HG02870 (cell line): Measurements from ENCODE around the gene REEP1.
"Not testable (repeated sequence)": the region's sequence is repeated elsewhere in the genome, so short reads cannot be mapped to it uniquely, and the experiment has no call there.

ENCODE experiments used
- ATAC-seq: cut with Tn5 transposase; IDR thresholded peaks from one replicate; pipeline ENCODE4 v1.9.1; 2021; ENCODE audit warnings: mild to moderate bottlenecking, moderate library complexity; ENCODE audit not compliant: unreplicated experiment

REEP1 gene

DNA sequence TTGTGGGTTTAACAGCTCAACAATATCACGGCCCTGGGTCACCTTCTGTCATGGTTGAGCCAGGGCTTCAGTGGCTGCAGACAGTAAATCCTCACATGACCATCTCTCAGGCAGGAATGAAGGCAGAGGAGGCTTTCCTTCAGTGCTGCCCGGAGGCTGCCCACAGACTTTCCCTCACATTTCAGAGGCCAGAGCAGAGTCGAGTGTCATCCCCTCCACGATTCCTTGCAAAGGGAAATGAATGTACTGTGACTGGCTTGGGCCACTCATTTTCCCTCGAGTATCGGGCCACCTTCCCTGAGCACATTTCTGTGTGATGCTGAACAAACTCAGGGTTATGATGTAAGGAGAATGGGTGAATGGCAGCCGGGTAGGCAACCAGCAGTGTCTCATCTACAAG is 10.0 kb upstream of the REEP1 start:
- no peak for ATAC-seq

DNA sequence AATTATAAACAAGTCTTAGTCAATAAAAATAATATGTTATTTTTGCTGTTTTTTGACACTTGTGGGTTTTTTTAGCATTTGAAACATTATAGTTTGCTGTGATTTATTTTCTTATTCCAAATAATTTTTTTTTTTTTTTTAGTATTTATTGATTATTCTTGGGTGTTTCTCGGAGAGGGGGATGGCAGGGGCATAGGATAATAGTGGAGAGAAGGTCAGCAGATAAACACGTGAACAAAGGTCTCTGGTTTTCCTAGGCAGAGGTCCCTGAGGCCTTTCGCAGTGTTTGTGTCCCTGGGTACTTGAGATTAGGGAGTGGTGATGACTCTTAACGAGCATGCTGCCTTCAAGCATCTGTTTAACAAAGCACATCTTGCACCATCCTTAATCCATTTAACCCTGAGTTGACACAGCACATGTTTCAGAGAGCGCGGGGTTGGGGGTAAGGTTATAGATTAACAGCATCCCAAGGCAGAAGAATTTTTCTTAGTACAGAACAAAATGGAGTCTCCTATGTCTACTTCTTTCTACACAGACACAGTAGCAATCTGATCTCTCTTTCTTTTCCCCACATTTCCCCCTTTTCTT is 8.5 kb upstream of the REEP1 start:
- not testable (repeated sequence) for ATAC-seq

DNA sequence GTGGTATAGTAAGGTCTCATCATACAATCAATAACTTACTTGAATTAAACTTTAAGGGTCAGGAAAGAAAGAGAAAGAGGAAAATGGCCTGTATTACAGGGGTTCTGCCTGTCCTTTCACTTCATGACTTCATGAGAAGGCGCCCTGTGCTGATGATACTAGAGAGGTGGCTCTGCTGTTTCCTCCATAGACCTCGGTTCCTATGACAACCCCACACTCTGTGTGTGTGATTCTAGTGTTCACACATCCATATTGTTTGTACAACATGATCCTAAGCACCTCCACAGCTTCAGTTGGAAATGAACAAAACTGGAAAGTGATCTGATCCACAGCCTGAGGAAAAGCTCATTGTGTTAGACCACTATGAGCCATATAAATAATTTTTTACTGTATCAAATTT is 7.0 kb upstream of the REEP1 start:
- no peak for ATAC-seq

DNA sequence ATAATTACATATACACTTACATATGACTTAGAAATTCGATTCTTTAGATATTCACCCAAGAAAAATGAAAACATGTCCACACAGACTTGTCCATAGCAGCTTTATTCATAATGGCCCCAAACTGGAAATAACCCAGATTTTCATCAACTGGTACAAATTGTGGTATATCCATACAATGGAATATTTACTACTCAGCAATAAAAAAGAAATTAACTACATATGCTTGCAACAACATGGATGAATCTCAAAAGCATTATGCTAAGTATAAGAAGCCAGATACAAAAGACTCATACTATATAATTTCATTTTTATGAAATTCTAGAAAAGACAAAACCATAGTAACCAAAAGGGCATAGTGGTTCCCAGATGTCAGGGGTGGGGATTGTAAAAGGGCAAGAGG is 5.1 kb upstream of the REEP1 start:
- no peak for ATAC-seq

DNA sequence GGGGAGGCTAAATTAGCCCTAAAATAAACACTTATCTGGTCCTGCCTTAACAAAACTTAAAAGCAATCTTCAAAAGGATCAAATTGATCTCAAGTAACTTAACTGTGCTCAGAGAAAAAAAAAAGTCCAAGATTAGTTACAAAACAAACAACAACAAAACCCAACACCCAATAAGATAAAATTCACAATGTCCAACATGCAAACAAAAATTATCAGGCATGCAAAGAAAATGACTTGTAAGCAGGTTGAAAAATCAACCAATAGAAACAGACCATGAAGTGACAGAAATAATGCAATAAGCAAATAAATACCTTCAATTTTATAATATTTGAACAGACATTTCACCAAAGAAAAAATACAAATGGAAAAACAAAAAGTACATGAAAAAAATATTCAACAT is 4.0 kb upstream of the REEP1 start:
- ATAC-seq: no peak

DNA sequence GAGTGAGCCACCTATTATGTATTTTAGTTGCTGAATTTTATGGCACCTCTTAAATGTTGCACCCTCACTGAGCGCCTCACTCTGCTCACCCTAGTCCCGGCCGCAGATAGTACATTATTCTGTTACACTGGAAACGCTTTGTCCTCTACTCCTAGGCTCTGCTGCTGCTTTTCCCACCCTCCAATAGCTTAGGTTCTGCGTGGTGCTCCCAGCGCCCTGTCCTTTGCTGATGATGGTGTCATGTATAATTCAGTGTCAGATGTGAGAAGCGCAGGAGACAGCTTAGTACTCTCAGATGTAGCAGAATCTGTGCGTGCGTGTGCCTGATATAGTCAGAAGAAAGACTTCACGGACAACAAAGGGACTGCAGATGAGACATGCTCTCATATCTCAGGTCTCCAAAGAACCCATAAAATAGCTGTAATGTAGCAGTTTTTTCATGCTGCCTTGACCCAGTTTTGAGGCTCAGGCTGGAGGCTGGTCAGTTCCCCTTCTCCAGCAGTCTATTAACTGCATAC is 1.4 kb upstream of the REEP1 start:
- no peak for ATAC-seq

DNA sequence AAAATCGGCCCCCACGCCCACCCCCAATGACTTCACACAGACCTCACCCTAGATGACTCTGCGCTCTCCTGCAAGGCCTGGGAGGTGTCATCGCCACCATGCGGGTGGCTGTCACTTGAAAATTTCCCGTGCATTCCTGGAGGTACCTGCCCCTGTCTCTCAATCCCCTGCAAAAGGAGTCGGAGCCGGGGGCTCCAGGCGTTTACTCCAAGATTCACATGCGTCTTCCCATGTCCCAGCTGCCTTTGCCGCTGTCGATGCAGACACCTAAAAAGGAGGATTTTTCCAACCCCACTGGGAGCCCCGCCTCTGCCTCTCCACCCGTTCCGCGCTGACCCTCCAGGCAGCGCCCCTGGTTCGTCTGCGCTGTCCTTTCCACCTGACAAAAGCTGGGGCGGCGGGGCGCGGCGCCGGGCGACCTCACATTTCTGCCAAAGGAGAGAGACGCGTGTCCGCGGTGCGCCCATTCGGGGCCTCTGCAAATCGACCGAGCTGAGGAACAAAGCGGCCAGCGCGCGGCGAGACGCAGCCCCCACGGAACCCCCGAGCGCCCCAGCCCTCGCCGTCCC is 667 bp downstream of the REEP1 start:
- ATAC-seq: no peak

DNA sequence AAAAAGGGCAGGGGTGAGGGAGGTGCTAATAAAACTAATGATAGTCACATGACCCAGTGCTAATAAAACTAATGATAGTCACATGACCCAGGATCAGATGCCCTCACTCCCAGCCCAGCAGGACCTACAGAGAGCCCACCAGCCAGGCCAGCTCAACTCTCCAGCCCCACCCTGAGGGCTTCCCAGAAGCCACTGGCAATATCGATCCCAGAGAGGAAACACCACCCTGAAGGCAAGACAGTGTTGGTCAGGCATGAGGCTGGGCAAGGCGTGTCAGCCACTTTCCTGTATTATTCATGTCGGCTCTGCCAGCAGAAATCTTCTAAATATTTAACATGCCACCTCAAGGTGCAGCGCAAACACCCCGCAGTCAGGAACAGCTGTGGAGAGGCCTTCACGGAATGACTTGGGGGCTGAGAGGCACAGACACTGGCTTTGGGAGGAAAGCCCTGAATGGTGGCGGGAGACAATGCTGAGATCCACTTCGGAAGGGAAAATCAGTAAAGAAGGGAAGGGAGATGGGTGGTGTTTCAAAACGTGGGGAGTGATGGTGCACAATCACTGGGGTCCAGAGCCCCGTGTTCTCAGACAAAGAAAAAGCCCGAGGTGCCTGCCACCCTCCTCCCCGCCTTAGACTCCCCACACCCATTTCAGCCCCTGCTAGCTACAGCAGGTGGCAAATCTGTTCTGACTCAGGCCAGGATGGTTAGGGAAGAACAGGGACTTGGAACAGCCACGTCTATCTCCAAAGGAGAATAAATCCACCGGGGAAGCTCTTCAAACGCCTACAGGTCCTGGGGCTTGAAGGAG is 1.4 kb downstream of the REEP1 start:
- ATAC-seq: no peak

DNA sequence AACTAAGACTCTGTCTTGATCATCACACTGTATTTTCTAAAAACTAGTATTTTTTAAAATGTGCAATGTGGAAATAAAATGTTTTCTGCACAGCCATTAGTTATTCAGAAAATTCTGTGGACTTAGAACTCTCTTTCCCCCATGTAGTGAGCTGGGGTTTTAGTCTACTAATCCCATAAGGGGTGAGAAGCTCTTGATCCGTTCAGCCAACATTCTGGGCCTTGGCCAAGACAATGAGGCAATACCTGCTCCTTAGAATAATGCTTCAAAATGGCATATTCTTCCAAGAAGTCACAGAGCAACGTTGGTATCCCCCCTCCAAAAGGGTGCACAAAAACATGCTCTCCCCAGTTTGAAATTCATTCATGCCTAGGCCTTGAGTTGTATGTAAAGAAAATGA is 4.0 kb downstream of the REEP1 start:
- no peak for ATAC-seq

DNA sequence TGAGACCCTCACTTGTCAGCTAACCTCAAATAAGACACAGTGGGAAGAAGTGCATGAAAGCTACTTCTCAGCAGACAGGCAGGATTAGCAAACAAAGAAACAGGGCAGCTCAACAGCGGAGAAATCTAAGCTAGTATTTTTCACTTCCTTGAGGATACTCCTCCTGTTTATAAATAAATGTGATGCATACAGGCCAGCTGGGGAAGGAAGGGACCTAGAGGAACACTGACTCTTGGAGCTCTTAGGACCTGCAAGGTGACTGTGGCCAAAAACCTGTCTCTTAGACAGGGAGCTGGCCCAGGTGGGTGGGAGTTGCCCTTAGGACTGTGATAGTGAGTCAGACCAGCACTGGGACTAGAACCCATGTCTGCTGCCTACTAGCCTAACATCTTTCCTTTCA is 4.8 kb downstream of the REEP1 start:
- ATAC-seq: no peak

DNA sequence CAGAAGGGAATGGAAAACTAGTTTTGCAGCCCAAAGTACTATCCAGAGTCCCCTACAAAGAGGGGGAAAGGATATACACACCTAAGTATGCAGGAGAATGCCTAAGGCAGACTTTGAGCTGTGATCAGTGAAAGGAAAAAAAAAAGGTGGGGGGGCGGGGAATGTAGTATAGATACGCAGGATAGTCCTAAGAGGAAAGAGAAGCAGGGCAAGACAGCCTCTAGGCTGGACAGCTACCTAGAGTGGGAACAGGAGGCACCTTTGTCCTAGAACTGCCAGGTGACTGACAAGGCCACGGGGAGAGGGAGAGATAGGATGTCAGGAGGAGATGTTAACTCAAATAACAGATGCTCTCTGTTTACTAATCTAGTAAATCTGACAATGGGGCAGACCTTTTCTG is 6.0 kb downstream of the REEP1 start:
- no peak for ATAC-seq

DNA sequence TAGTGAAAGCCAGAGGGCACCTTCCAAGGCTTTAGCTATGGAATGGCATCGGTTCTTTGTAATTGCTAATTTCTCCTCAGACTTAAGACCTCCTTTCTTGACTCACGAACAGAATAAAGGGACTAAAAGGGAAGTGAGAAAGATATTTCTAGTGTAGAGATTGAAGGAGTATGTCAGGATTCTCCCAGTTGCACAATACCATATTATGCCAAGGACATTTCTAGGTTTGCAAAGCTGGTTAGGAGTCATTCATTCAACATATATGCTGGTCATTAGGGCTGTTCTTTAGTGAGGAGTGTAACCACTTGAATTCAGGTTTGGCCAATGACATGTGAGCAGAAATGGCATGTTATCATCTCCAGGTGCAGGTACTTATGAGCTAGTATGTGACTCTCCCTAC is 7.4 kb downstream of the REEP1 start:
- ATAC-seq: no peak

DNA sequence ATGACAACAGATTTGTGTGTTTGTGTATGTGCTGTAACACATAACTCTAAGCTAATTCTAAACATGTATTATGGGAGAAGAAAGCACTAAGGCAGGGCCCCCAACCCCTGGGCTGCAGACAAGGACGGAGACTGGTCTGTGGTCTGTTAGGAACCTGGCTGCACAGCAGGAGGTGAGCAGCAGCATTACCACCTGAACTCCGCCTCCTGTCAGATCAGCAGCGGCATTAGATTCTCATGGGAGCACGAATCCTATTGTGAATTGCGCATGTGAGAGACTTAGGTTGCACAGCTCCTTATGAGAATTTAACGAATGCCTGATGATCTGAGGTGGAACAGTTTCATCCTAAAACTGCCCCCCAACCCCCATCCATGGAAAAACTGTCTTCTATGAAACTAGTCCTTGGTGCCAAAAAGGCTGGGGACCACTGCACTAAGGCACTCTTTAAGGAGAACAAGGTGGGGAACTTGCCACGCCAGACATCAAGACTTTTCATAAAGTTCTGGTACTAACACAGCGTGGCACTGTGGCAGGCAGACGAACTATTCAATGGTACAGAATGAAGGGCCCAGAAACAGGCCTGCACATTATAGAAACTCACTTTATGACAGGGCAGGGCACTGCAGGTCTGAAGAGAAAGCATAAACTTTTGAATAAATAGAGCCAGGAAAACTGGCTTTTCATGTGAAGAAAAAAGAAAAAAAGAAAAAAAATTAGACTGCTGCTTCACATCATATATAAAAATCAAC is 14.0 kb downstream of the REEP1 start:
- ATAC-seq: no peak

DNA sequence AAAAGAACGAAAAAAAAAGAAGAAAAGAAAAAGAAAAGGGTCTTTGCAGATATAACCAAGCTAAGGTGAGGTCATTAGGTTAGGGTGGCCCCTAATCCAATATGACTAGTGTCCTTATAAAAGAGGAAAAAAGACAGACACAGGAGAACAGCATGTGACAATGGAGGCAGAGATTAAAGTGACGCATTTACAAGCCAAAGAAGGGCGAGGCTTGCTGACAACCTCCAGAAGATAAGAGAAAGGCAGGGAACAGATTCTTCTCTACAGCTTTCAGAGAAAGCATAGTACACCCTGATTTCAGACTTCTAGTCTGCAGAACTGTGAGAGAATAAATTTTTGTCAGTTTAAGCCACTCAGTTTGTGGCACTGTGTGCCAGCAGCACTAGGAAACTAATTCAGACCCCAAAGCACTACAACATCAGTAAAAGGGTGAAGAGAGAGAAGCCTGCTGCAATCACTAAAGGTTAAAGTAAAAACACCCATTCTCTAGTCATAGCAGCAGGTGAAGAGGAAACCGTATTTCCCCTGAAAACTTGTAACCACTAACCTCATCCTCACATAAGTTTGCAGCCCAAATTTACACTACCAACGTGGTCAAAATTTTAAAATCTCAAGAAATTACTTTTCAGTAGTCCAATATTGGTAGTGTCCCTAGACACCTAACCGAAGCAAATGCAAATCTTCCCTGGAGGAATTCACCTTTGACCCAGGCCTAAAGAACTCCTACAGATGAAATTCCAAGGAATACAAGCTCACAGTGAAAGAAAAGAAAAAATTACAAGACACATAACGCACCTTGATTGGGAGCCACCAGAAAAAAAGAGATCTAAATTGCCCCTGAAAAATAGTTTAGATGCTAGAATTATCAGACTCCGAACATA is 17.5 kb downstream of the REEP1 start:
- no peak for ATAC-seq

DNA sequence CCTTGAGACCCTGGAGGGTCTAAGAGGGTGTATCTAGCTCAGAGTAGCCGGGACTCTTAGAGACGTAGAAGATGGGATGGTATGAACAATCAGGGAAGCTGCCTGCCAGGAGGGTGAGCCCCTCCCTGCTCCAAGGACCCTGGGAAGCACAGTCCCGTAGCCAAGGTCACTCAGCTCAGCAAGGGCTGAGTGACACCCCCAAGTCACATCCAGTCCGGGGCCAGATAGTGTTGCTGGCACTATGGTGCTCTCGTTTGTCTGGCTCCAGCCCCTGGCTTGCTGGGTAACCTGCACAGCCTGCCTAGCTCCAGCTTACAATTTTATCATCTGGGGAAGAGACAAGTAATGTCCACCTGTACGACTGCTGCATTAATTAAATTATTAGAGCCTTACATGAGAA is 22.3 kb downstream of the REEP1 start:
- ATAC-seq: no peak

DNA sequence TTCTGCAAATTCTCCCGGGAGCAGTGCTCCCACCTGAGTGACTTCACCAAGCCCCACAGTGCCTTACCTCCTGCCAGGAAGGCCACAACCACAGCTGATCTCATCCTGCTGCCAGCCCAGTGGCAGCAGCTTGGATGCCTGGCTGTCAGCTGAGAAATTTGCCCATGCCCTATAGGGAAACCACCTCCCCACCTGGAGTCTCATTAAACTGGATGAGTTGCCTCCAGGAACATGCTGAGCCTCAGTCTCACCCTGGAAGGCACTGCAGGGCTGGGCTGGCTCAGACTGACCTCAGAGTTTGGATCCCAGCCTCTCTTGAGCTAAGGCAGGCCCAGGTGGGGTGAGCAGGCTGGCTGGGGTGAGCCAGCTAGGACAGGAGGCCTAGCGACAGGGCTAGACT is 23.3 kb downstream of the REEP1 start:
- no peak for ATAC-seq

DNA sequence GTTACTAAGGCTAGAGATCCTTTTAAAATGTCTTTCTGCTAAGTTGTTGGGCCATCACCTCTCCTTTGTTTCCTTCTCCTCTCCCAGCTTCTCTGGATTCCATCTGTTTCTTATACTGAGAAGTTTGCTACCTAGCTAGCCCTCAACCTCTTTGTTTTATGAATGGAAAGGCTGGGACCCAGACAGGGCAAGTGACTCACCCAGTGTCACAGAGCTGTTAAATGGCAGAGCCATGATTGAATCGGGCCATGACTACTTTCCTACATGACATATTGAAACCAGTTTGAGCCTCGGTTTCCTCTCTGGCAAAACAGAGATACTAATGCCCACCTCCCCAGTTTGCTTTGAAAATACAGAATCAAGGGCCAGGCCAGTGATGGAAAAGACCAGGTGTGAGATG is 24.1 kb downstream of the REEP1 start:
- ATAC-seq: no peak

DNA sequence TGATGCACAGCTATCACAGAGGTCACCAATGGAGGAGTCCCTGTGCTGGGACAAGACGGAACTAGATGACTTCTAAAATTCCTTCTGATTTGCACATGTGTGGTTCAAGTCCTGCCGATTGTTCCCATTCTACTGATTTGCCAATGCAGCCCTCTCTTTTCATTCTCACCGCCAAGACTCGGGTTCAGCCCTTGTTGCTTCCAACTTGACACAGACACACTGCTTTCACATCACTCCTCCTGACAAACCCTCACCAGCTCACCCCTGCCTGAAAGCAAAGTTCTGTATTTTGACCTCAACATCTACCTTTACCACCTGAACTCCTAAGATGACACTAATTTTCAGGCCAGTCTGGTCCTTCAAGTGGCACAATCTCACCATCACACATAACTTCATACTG is 25.5 kb downstream of the REEP1 start:
- ATAC-seq: no peak

DNA sequence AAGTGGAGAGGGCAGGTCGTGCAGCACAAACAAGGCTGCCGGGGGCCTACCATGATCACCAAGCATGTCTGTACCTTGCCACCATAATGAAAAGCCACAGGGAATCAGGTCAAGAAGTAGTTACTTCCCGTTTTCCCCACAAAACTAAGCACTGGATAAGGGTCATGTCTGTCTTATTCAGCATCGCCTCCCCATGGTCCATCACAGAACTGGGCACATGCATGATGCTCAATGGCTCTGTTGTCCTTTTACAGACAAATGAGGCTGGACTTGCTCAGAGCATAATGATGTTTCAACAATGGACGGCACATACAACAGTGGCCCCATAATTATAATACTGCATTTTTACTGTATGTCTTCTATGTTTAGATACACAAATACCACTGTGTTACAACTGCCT is 27.5 kb downstream of the REEP1 start:
- ATAC-seq: no peak

DNA sequence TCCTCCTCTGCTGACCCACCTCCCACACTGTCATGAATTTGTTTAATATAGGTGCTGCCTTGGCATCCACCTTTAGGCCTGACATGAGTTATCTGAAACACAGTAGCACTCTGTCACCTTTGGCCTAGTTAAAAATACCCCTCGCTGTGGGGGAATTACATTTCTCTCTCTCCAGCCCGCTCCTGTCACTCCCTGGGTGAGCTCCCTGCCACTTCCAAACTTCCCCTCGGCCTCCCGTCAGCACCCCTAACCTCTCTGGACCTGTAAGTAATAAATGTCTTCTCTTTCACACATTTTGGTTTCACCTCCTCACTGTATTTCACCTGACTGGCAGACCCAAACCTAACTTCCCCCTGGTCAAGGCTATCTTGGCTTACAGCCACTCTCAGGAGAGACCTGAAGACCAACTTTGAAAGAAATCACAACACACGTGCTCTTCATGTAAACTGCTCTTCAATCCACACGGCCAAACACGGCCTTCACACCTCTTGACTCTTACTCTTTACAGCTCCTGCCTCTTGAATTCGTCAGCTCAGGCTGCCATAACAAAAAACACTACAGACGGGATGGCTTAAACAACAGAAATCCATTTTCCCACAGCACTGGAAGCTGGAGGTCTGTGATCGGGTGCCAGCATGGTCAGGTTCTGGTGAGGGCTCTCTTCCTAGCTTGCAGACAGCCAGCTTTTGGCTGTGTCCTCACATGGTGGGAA is 28.3 kb downstream of the REEP1 start:
- no peak for ATAC-seq
